Neuronal stem cell (in vitro differentiated cells): ENCODE results near the gene FSTL4.
A peak's percentile ranks its signal among the peaks of the same experiment; 100 is the strongest.

Source experiments
- DNase-seq: peaks from one replicate; pipeline ENCODE4 v3.0.0-alpha.2; 2013; ENCODE audit warnings: low spot score
- H2AFZ ChIP-seq: one replicate; pipeline ENCODE4 v1.6.1; 2013; ENCODE audit warnings: mild to moderate bottlenecking, low read length, inconsistent platforms
- H2AK5ac ChIP-seq: 2 replicates; pipeline ENCODE4 v1.6.1; 2013; ENCODE audit warnings: low read depth, mild to moderate bottlenecking, inconsistent platforms, low read length, moderate library complexity, mixed read lengths
- H2BK120ac ChIP-seq: 2 replicates; pipeline ENCODE4 v1.6.1; 2013; ENCODE audit warnings: low read depth, mild to moderate bottlenecking, inconsistent platforms, low read length, moderate library complexity, mixed read lengths
- H2BK12ac ChIP-seq: one replicate; pipeline ENCODE4 v1.6.1; 2013; ENCODE audit warnings: low read length, inconsistent platforms
- H2BK15ac ChIP-seq: 2 replicates; pipeline ENCODE4 v1.6.1; 2013; ENCODE audit warnings: mild to moderate bottlenecking, low read length, inconsistent platforms, mixed read lengths
- H2BK5ac ChIP-seq: one replicate; pipeline ENCODE4 v1.6.1; 2013; ENCODE audit warnings: inconsistent platforms, mild to moderate bottlenecking, low read length, moderate library complexity
- H3K14ac ChIP-seq: one replicate; pipeline ENCODE4 v1.6.1; 2013; ENCODE audit warnings: low read length, inconsistent platforms
- H3K18ac ChIP-seq: 2 replicates; pipeline ENCODE4 v1.6.1; 2013; ENCODE audit warnings: low read length, inconsistent platforms
- H3K23ac ChIP-seq: 2 replicates; pipeline ENCODE4 v1.6.1; 2013; ENCODE audit warnings: low read depth, mild to moderate bottlenecking, mixed read lengths, low read length, inconsistent platforms; ENCODE audit not compliant: poor library complexity
- H3K27ac ChIP-seq: replicated peaks from 3 replicates; pipeline ENCODE4 v1.5.1; 2013; ENCODE audit warnings: low read length, inconsistent platforms
- H3K27me3 ChIP-seq, 3 experiments: 2 replicates each; pipeline ENCODE4 v1.6.1; 2013; ENCODE audit warnings: low read length in 3 of 3, mild to moderate bottlenecking in 2 of 3, inconsistent platforms in 1 of 3, low read depth in 1 of 3, mixed read lengths in 1 of 3, moderate library complexity in 1 of 3; ENCODE audit not compliant: control insufficient read depth in 3 of 3, insufficient read depth in 3 of 3
- H3K36me3 ChIP-seq, 2 donors: replicated peaks in 1 of 2; 2 replicates each; pipeline ENCODE4 v1.6.1; 2013; ENCODE audit warnings: low read length in 2 of 2; ENCODE audit not compliant: control insufficient read depth in 2 of 2, insufficient read depth in 2 of 2
- H3K4ac ChIP-seq: 2 replicates; pipeline ENCODE4 v1.6.1; 2013; ENCODE audit warnings: inconsistent platforms, mild to moderate bottlenecking, low read length, moderate library complexity
- H3K4me1 ChIP-seq, 2 donors: 1 replicate in 1 of 2; 2 replicates in 1 of 2; pipeline ENCODE4 v1.6.1; 2013; ENCODE audit warnings: low read length in 2 of 2, low read depth in 1 of 2; ENCODE audit not compliant: control insufficient read depth in 2 of 2, insufficient read depth in 1 of 2
- H3K4me2 ChIP-seq: one replicate; pipeline ENCODE4 v1.6.1; 2013; ENCODE audit warnings: mild to moderate bottlenecking, low read length, inconsistent platforms; ENCODE audit not compliant: insufficient read depth, poor library complexity, severe bottlenecking
- H3K4me3 ChIP-seq, 2 donors: 2 replicates each; pipeline ENCODE4 v1.5.1; 2013; ENCODE audit warnings: low read length in 2 of 2, mild to moderate bottlenecking in 2 of 2, inconsistent platforms in 1 of 2, moderate library complexity in 1 of 2
- H3K79me1 ChIP-seq: one replicate; pipeline ENCODE4 v1.6.1; 2013; ENCODE audit warnings: low read depth, mild to moderate bottlenecking, inconsistent platforms, low read length, moderate library complexity
- H3K9ac ChIP-seq: one replicate; pipeline ENCODE4 v1.6.1; 2013; ENCODE audit warnings: mild to moderate bottlenecking, low read depth, low read length, inconsistent platforms; ENCODE audit not compliant: poor library complexity
- H3K9me3 ChIP-seq, 2 donors: replicated peaks in 1 of 2; 2 replicates each; pipeline versions ENCODE3 to v1.6.1; 2013; ENCODE audit warnings: low read length in 2 of 2, mild to moderate bottlenecking in 2 of 2, inconsistent platforms in 1 of 2, low read depth in 1 of 2, mixed read lengths in 1 of 2, moderate library complexity in 1 of 2; ENCODE audit not compliant: control insufficient read depth in 2 of 2, insufficient read depth in 1 of 2
- H4K8ac ChIP-seq: one replicate; pipeline ENCODE4 v1.6.1; 2013; ENCODE audit warnings: low read depth, mild to moderate bottlenecking, inconsistent platforms, low read length, moderate library complexity
- H4K91ac ChIP-seq: one replicate; pipeline ENCODE4 v1.6.1; 2013; ENCODE audit warnings: low read length, low read depth, mild to moderate bottlenecking, inconsistent platforms; ENCODE audit not compliant: poor library complexity
- WGBS, 2 donors: extraction: QIAGEN DNeasy Blood & Tissue Kit; methylation state at CpG; one replicate each; pipeline ENCODE4 v1.1.7; 2013; ENCODE audit warnings: missing lambda C conversion rate in 2 of 2, mixed read lengths in 1 of 2; ENCODE audit not compliant: insufficient read length in 2 of 2, insufficient replicate concordance in 1 of 2; ENCODE audit errors: extremely low coverage in 2 of 2; 5-methylcytosine and 5-hydroxymethylcytosine counted together

Gene FSTL4

DNA sequence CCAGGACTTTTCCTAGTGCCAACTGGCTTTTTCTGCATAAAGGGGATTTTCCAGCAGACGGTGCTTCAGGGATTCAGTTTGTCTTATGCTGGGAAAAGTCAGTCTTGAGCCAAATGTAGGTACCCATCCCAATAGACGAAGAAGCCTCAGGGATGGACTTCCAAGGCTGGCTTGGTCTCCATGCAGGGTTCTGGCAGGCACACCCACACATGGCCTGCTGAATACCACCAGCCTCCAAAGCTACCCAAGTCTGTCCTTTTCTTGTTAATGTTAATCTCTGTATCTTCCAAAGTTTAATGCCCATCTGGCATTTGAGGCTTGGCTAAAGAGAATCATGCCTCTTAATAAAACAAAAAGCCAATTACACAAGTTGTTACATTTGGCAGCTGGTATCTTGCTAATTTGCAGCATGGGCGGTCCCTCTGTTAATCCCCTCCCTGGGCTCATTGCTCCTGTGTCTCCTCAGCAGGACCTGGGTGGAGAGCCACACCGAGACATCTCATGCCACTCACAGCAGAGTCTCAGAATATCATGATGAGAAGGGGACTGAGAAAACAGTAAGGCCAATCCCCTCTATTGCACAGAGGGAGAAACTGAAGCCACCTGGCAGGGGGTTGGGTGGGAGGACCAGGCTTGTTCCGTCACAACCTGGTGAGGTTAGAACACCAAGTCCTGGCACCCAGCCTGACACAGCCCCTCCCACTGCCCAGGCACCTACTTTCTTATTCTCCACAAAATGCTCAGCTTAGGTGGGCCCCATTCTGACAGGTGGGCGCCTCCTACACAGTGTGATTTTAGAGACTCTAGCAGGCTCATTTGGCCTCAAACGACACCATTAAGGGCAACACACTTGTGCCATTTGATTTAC is 243.2 kb downstream of the FSTL4 start:
- no peak overlapping the region for H2AFZ ChIP-seq
- H4K8ac ChIP-seq: no peak overlapping the region
- no peaks in the 10 kb centered on the region for H3K36me3 ChIP-seq
- H3K4me3 ChIP-seq: no peak overlapping the region
- H3K4me1 ChIP-seq: peaks cover 4 to 12% of the 10 kb centered on the region in 2 donors
- no peaks in the 10 kb centered on the region for H3K79me1 ChIP-seq
- no peak for DNase-seq
- H3K27ac ChIP-seq: no peak overlapping the region
- H2AK5ac ChIP-seq: no peak overlapping the region
- H3K18ac ChIP-seq: no peak overlapping the region
- H3K27me3 ChIP-seq: no peaks in the 10 kb centered on the region
- H3K9ac ChIP-seq: no peak overlapping the region
- H3K23ac ChIP-seq: no peak overlapping the region
- H3K9me3 ChIP-seq: no peaks in the 10 kb centered on the region
- H2BK120ac ChIP-seq: no peak overlapping the region
- no peak overlapping the region for H3K4ac ChIP-seq
- H3K14ac ChIP-seq: no peak overlapping the region
- no peak overlapping the region for H2BK12ac ChIP-seq
- H2BK15ac ChIP-seq: no peak overlapping the region
- H2BK5ac ChIP-seq: no peak overlapping the region
- no peak overlapping the region for H4K91ac ChIP-seq
- no CpG with 5 or more reads among the region's 7 CpGs for WGBS, 2 donors
- no peak overlapping the region for H3K4me2 ChIP-seq

DNA sequence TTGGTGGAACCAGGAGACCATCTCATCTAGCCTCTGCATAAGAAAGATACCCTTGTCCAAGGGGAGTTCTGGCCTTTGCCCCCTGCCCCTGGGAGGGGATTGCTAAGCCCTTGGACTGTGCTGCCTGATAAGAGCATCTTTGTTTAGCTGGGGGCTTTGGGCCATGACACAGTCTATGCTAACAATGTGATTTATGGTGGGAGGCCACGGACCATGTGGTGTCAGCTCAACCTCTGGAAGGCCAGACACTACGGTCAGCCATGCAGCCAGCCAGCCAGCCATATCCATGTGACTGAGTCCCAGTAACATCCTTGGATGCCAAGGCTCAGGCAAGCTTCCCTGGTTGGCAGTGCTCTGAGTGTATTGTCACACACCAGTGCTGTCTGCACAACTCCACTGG is 244.4 kb downstream of the FSTL4 start:
- H2AK5ac ChIP-seq: no peak overlapping the region
- no peak overlapping the region for H2BK5ac ChIP-seq
- H3K9me3 ChIP-seq: no peaks in the 10 kb centered on the region
- H3K23ac ChIP-seq: no peak overlapping the region
- no peak overlapping the region for H2BK15ac ChIP-seq
- H3K4me3 ChIP-seq: no peak overlapping the region
- no peak overlapping the region for H3K27ac ChIP-seq
- H3K4me1 ChIP-seq: peaks cover 4 to 22% of the 10 kb centered on the region in 2 donors
- no peak overlapping the region for H3K9ac ChIP-seq
- H2BK120ac ChIP-seq: no peak overlapping the region
- no CpG with 5 or more reads among the region's 2 CpGs for WGBS, 2 donors
- H3K14ac ChIP-seq: no peak overlapping the region
- H3K18ac ChIP-seq: peak overlapping the region; percentile 8
- H2AFZ ChIP-seq: no peak overlapping the region
- H4K91ac ChIP-seq: no peak overlapping the region
- no peak overlapping the region for H4K8ac ChIP-seq
- no peak for DNase-seq
- H2BK12ac ChIP-seq: no peak overlapping the region
- H3K36me3 ChIP-seq: no peaks in the 10 kb centered on the region
- no peak overlapping the region for H3K4ac ChIP-seq
- no peak overlapping the region for H3K4me2 ChIP-seq
- H3K27me3 ChIP-seq: no peaks in the 10 kb centered on the region
- H3K79me1 ChIP-seq: no peaks in the 10 kb centered on the region

DNA sequence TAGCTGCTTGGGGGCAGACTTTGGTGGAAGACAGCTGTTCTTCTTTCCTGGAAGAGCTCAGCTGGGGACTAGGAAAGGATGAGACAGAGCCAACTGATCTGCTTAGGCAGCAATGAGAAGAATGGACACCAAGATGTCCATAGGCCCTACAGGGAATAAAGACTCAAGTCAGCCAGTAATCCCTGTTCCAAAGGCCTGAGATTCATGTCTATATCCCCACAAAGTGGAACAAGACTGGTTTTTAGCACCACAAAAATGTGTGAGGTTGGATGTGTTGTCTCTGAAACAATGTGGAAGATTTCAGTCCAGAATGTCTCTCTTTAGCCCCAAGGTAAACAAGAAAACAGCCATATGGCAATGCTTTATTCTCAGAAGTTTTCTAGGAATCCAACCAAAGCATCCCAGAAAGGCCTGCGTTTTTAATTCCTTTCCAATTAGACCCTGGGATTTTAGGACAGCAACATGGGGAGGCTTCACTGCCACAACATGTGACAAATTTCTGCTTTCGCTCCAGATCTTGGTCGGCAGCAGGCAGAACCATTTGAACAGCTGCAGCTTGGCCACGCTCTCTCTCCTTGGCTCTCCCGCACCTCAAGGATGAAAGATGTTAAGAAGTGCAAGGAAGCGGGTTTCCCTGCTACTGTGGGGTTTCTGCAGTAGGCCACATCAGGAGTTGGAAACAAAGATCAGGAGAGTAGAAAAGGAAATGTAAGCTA is 245.1 kb downstream of the FSTL4 start:
- peaks cover 4 to 23% of the 10 kb centered on the region in 2 donors for H3K4me1 ChIP-seq
- no peak overlapping the region for H3K4me2 ChIP-seq
- H2BK12ac ChIP-seq: no peak overlapping the region
- H3K18ac ChIP-seq: no peak overlapping the region
- no peak overlapping the region for H4K8ac ChIP-seq
- H2AFZ ChIP-seq: no peak overlapping the region
- H3K14ac ChIP-seq: no peak overlapping the region
- H2BK120ac ChIP-seq: no peak overlapping the region
- no peak overlapping the region for H2BK15ac ChIP-seq
- no peak overlapping the region for H3K4ac ChIP-seq
- H3K27me3 ChIP-seq: no peaks in the 10 kb centered on the region
- no peak overlapping the region for H2AK5ac ChIP-seq
- no peak overlapping the region for H3K27ac ChIP-seq
- no peak for DNase-seq
- H3K36me3 ChIP-seq: no peaks in the 10 kb centered on the region
- H3K9ac ChIP-seq: no peak overlapping the region
- no peaks in the 10 kb centered on the region for H3K9me3 ChIP-seq
- no CpG with 5 or more reads among the region's 6 CpGs for WGBS, 2 donors
- no peaks in the 10 kb centered on the region for H3K79me1 ChIP-seq
- H3K4me3 ChIP-seq: no peak overlapping the region
- no peak overlapping the region for H3K23ac ChIP-seq
- H2BK5ac ChIP-seq: no peak overlapping the region
- H4K91ac ChIP-seq: no peak overlapping the region

DNA sequence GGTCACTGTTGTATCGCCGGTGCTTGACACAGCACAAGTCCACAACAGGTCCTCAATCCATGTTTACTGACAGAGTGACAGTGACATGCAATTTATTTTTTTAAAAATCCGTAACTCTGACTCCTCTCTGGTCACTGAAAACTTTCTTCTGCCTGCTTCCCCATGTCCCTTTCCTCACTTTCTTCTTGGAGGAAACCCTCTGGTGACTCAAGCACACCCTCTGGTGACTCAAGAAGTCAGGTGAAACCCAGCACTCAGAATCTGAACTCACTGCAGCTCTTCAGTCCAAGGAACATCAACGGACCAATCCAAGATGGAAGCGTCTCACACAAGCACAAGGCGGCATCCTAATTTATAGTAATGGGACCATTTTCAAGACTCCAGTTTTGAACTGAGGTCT is 245.9 kb downstream of the FSTL4 start:
- no peak overlapping the region for H3K18ac ChIP-seq
- no peak overlapping the region for H3K9ac ChIP-seq
- no peak overlapping the region for H3K4ac ChIP-seq
- H3K79me1 ChIP-seq: no peaks in the 10 kb centered on the region
- no peak overlapping the region for H2BK5ac ChIP-seq
- no peak overlapping the region for H2AK5ac ChIP-seq
- no peak overlapping the region for H4K91ac ChIP-seq
- H3K9me3 ChIP-seq: no peaks in the 10 kb centered on the region
- no peak overlapping the region for H2BK15ac ChIP-seq
- no peak overlapping the region for H2BK12ac ChIP-seq
- no peak overlapping the region for H2AFZ ChIP-seq
- WGBS, 2 donors: no CpG with 5 or more reads among the region's 6 CpGs
- H2BK120ac ChIP-seq: no peak overlapping the region
- no peak overlapping the region for H3K14ac ChIP-seq
- H4K8ac ChIP-seq: no peak overlapping the region
- H3K4me1 ChIP-seq: peaks cover 4 to 25% of the 10 kb centered on the region in 2 donors
- no peak overlapping the region for H3K23ac ChIP-seq
- DNase-seq: no peak
- H3K4me3 ChIP-seq: no peak overlapping the region
- no peaks in the 10 kb centered on the region for H3K27me3 ChIP-seq
- no peaks in the 10 kb centered on the region for H3K36me3 ChIP-seq
- no peak overlapping the region for H3K4me2 ChIP-seq
- H3K27ac ChIP-seq: no peak overlapping the region
